ENCODE data around the gene NCOA5.
"Not testable (repeated sequence)": the region's sequence is repeated elsewhere in the genome, so short reads cannot be mapped to it uniquely, and the experiment has no call there.

NCOA5 gene

DNA sequence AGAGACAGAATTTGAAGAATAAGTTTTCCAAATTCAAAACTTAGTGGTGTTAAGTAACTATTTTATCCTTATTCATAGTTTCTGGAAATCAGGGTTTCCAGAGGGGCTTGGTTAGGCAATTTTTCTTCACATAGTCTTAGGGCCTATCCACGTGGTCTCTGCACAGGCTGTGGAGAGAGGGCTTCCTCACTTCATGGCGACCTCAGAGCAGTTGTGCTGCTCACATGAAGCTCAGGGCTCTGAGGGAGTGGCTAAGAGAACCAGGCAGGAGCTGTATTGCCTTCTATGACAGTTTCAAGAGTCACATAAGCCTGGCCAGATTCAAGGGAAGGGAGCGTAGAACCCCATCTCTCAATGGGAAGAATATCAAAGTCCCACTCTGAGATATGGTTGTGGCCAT is 14.5 kb upstream of the NCOA5 start:
- TF ChIP-seq, protein P1, sequence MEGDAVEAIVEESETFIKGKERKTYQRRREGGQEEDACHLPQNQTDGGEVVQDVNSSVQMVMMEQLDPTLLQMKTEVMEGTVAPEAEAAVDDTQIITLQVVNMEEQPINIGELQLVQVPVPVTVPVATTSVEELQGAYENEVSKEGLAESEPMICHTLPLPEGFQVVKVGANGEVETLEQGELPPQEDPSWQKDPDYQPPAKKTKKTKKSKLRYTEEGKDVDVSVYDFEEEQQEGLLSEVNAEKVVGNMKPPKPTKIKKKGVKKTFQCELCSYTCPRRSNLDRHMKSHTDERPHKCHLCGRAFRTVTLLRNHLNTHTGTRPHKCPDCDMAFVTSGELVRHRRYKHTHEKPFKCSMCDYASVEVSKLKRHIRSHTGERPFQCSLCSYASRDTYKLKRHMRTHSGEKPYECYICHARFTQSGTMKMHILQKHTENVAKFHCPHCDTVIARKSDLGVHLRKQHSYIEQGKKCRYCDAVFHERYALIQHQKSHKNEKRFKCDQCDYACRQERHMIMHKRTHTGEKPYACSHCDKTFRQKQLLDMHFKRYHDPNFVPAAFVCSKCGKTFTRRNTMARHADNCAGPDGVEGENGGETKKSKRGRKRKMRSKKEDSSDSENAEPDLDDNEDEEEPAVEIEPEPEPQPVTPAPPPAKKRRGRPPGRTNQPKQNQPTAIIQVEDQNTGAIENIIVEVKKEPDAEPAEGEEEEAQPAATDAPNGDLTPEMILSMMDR (conservative IDR thresholded peaks at IDR 0.05; ENCODE audit: control insufficient read depth, insufficient read depth, low read depth, low read length) = no peak
- H3K4me3 ChIP-seq (ENCODE audit: control insufficient read depth, low read depth, low read length) = no peak overlapping the region

DNA sequence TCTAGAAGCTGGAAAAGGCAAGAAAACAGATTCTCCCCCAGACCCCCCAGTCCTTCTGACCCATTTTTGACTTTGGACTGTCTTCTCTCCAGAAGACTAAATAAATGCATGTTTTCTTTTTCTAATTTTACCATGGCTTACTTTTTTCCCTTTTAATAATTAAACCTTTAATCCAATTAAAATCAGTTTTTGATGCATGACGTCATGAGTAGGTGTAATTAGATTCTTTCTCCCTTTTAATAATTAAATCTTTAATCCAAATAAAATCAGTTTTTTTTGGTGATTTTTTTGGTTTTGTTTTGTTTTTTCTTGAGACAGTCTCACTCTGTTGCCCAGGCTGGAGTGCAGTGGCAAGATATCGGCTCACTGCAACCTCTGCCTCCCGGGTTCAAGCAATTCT is 13.2 kb upstream of the NCOA5 start:
- no peak for DNase-seq (ENCODE audit: low read depth)
- H3K4me3 ChIP-seq (ENCODE audit: control insufficient read depth, low read depth, low read length) = no peak overlapping the region
- TF ChIP-seq, protein P1 (conservative IDR thresholded peaks at IDR 0.05; ENCODE audit: control insufficient read depth, insufficient read depth, low read depth, low read length) = no peak

More for the DNA sequence above, 14.5 kb upstream of the NCOA5 start:
- DNase-seq (ENCODE audit: low read depth) = no peak

DNA sequence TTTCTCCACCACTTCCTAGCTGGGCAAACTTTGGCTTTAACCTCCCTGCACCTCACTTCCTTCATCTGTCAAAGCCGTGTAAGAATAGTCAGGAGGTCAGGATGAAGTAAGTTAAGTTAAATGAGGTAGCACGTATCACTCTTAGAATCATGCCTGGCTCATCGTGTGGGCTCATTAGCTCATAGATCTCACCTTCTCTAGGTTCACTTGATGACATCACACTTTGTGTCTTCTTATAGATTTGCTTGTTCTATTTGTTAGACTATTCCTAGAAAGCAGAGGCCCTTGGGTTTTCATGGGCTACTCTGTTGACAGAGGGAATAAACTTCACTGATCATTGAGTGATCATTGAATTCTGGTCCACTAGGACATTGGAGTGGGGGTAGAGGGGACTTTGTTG is 12.2 kb upstream of the NCOA5 start:
- DNase-seq (ENCODE audit: low read depth) = no peak
- no peak overlapping the region for H3K4me3 ChIP-seq (ENCODE audit: control insufficient read depth, low read depth, low read length)
- TF ChIP-seq, protein P1 (conservative IDR thresholded peaks at IDR 0.05; ENCODE audit: control insufficient read depth, insufficient read depth, low read depth, low read length) = no peak

DNA sequence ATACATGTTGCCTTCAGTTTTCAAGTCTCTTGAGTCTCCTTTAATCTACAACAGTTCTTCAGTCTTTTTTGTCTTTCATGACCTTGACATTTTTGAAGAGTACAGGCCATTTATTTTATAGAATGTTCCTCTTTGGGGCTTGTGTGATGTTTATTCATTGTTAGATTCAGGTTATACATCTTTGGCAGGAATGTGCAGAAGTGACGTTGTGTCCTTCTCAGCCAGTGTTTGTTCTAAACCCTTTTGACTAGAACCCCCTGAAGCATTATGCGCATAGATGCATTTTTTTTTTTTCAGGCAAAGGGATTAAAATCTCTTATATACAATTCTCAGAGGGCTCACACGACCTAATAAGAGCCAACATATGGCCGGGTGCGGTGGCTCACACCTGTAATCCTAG is 11.2 kb upstream of the NCOA5 start:
- TF ChIP-seq, protein P1 (conservative IDR thresholded peaks at IDR 0.05; ENCODE audit: control insufficient read depth, insufficient read depth, low read depth, low read length) = no peak
- H3K4me3 ChIP-seq (ENCODE audit: control insufficient read depth, low read depth, low read length) = no peak overlapping the region
- DNase-seq (ENCODE audit: low read depth) = no peak

DNA sequence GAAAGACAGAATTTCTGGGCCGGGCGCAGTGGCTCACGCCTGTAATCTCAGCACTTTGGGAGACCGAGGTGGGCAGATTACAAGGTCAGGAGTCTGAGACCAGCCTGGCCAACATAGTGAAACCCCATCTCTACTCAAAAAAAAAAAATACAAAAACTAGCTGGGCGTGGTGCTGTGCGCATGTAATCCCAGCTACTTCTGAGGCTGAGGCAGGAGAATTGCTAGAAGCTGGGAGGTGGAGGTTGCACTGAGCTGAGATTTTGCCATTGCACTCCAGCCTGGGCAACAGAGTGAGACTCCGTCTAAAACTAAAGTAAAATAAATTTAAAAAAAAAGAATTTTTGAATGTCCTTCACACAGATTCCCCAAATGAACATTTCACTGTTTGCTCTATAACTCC is 10.7 kb upstream of the NCOA5 start:
- DNase-seq (ENCODE audit: low read depth); H3K4me3 ChIP-seq (ENCODE audit: control insufficient read depth, low read depth, low read length): not testable (repeated sequence)

DNA sequence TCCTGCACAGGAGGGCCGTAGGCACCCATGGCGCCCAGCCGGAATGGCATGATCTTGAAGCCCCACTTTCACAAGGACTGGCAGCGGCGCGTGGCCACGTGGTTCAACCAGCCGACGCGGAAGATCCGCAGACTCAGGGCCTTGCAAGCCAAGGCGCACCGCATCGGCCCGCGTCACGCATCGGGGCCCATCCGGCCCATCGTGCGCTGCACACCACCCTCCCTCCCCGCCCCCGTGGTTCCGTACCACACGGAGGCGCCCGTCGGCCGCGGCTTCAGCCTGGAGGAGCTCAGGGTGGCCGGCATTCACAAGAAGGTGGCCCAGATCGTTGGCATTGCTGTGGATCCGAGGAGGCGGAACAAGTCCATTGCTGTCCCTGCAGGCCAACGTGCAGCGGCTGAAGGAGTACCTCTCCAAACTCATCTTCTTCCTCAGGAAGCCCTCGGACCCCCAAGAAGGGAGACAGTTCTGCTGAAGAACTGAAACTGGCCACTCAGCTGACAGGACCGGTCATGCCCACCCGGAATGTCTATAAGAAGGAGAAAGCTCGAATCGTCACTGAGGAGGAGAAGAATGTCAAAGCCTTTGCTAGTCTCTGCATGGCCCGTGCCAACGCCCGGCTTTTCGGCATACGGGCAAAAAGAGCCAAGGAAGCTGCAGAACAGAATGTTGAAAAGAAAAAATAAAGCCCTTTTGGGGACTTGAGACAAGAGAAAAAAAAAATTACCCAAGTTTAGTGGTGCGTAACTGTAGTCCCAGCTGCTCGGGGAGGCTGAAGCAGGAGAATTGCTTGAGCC is 9.9 kb upstream of the NCOA5 start:
- no peak overlapping the region for H3K4me3 ChIP-seq (ENCODE audit: control insufficient read depth, low read depth, low read length)
- TF ChIP-seq, protein P1 (conservative IDR thresholded peaks at IDR 0.05; ENCODE audit: control insufficient read depth, insufficient read depth, low read depth, low read length) = no peak
- DNase-seq (ENCODE audit: low read depth) = no peak

DNA sequence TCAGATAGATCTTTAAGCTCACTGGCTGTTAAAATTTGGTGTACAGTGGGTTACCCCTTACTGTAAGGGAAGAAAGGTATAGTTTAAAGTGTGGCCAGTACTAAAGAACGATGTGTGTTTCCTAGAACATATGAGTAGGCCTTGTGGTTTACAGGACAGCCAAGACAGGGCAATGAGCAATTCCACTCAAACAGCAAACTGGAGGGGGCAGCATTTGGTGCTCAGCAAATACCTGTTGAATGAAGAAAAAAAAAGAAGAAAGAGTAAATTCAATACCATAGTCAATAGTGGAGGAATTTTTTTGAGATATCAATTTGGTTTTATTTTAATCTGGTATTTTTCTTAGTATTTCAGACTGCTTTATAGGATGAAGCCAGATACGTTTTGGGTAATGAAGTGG is 3.8 kb upstream of the NCOA5 start:
- peak; percentile 42 for DNase-seq (ENCODE audit: low read depth)
- TF ChIP-seq, protein P1 (conservative IDR thresholded peaks at IDR 0.05; ENCODE audit: control insufficient read depth, insufficient read depth, low read depth, low read length) = peak; percentile 22

DNA sequence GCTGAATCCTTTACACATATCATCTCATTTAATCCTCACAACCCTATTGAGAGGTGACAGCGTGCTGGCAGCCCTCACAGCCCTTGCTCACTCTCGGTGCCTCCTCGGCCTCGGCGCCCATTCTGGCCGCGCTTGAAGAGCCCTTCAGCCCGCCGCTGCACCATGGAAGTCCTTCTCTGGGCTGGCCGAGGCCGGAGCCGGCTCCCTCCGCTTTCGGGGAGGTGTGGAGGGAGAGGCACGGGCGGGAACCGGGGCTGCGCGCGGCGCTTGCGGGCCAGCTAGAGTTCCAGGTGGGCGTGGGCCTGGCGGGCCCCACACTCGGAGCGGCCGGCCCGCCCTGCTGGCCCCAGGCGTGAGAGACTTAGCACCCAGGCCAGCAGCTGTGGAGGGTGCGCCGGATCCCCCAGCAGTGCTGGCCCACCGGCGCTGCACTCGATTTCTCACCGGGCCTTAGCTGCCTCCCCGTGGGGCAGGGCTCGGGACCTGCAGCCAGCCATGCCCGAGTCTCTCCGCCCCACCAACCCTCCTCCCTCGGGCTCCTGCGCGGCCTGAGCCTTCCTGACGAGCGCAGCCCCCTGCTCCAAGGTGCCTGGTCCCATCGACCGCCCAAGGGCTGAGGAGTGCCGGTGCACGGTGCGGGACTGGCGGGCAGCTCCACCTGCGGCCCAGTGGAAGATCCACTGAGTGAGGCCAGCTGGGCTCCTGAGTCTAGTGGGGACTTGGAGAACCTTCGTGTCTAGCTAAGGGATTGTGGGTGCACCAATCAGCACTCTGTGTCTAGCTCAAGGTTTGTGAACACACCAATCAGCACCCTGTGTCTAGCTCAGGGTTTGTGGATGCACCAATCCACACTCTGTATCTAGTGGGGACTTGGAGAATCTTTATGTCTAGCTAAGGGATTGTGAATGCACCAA is 2.1 kb upstream of the NCOA5 start:
- DNase-seq (ENCODE audit: low read depth); H3K4me3 ChIP-seq (ENCODE audit: control insufficient read depth, low read depth, low read length): not testable (repeated sequence)

More for the DNA sequence above, 3.8 kb upstream of the NCOA5 start:
- no peak overlapping the region for H3K4me3 ChIP-seq (ENCODE audit: control insufficient read depth, low read depth, low read length)

Measured in fibroblast of mammary gland (primary cell).